ENCODE results near the gene PUS7L. TPM values are rescaled to one million over a fixed set of nuclear protein-coding genes. Genes with fewer than 3 reads are reported as not detected.
A peak's percentile ranks its signal among the peaks of the same experiment; 100 is the strongest.

Gene PUS7L, protein sequence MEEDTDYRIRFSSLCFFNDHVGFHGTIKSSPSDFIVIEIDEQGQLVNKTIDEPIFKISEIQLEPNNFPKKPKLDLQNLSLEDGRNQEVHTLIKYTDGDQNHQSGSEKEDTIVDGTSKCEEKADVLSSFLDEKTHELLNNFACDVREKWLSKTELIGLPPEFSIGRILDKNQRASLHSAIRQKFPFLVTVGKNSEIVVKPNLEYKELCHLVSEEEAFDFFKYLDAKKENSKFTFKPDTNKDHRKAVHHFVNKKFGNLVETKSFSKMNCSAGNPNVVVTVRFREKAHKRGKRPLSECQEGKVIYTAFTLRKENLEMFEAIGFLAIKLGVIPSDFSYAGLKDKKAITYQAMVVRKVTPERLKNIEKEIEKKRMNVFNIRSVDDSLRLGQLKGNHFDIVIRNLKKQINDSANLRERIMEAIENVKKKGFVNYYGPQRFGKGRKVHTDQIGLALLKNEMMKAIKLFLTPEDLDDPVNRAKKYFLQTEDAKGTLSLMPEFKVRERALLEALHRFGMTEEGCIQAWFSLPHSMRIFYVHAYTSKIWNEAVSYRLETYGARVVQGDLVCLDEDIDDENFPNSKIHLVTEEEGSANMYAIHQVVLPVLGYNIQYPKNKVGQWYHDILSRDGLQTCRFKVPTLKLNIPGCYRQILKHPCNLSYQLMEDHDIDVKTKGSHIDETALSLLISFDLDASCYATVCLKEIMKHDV
- total RNA-seq (2014; rRNA removed; shearing (Covaris generic)): 16.5 and 23.4 TPM in 2 replicates
- polyA plus RNA-seq (2014; cell fraction: nucleus; rRNA removed): 9.7 and 15.3 TPM in 2 replicates

DNA sequence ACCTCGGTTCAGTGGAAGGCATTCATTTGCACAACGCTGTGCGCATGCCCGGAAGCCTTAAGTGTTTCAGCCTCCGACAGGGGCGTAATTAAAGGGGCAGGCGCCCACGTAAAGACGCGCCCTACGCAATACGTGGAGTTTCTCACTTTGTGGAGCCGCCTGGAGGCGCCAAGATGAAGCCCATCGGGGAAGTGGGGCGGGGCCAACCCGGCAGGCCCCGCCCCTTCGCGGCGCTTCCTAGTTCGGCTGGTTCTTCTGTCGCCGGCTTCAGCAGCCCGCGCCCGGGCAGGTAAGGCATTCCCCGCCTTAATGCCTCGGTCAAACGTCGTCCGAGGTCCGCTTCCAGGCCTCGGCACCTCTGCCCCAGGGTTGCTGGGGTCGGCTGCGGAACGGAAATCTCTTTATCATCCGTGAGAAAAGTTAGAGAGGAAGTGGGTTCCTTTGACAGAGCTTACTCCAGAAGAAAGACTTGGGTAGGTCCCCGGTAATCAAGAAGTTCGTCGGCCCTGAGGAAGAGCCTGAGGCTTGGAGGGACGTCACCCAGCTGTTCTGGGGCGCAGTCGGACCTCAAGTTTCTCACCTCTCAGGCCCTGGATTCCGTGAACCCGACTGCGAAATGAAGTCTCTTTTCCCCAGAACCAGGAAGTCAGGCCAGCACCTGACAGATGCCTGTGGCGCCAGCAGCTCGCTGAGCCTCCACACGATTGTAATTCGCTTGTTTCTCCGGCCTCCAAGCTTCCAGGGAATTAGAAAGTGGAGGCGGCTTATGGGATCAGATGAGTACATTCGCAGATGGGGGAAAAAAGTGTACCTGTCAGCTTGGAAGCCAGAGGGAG, at the start of gene PUS7L, which contains the start of gene IRAK4:
TSS of gene PUS7L (minus strand) at position 63 of the 836 bp plus-strand sequence. CDS start 3,545 bp downstream, outside the sequence.
TSS of gene IRAK4 (plus strand) at position 224 of the 836 bp plus-strand sequence. CDS start 9,161 bp downstream, outside the sequence.
- DNase-seq (ENCODE audit: extremely low read depth, low read depth): peak; percentile 97

DNA sequence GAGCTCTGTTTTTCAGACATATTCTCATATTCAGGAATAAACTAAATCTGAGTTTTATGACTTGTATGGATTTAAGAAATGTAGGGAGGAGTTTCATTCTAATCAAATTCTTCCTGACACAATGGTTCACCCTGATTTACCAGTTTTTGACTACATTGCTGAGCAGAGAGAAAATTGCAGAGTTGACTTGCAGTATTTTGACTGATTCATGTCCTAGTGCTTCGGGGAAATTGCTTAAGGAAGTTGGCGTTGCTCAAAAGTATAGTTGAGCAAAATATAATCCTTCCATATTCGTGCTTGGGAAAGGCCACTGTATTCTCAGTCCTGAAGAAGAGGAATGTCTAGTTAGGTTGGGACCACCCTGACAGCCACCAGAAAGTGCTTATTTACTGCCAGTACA, 48.8 kb upstream of the PUS7L start:
- no peak for DNase-seq (ENCODE audit: extremely low read depth, low read depth)

DNA sequence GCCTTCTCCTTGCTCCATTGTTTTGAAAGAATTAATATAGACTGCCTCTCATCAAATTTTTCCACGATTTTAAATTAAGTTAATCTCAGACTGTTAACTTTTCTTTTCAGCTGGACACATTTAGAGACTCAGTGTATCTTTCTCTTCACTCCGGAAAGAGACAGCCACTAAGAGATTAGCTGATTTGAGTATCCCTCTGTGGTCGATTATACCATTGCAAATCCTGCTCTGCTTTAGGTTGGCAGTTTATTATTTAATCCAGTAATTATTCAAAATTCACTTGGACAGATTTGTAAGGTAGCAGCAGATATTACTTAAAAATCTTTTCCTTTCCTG, 48.1 kb upstream of the PUS7L start:
- DNase-seq (ENCODE audit: extremely low read depth, low read depth): no peak

DNA sequence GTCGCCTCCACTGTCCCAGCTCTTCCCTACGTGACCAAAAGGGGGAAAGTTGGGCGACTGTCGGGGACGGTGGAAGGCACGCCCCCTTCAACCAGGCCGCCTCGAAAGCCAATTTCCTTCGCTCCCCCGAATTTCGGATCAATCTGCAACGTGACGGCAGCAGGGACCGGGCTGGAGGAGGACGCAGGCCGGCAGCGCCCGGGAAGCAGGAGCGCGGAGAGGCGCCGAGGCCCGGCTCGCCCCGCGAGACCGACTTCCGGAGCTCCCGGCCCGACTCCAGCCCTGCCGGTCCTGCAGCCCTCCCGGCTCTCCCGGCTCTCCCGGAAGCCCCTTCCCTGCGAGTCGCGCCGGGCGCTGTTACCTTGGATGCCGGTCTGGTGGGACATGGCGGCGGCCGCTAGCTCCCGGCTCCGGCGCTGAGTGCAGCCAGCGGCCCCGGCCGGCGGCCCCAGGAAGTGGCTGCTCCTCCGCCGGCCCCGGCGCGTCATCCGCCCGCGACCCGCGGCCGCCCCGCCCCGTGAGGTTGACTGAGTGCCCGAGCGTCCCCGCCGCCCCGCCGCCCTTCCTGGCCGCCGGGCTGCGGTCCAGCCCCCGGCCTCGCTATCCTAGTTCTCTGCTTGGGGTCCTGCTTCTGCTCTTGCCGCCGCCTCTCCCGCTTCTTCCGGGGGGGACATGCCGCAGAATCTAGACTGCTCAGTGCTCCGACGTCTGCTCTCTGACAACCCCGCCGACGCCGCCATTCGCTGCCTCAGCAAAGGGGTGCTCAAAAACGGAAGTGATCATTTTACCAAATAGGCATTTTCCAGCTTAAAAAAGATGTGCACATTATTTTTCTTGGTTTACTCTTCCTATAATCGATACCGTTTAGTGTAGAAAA, 47.5 kb upstream of the PUS7L start, which contains the start of gene TWF1:
TSS of gene TWF1 (minus strand) at position 458 of the 877 bp plus-strand sequence. CDS start at position 386, 72 bp downstream.
- peak; percentile 74 for DNase-seq (ENCODE audit: extremely low read depth, low read depth)

DNA sequence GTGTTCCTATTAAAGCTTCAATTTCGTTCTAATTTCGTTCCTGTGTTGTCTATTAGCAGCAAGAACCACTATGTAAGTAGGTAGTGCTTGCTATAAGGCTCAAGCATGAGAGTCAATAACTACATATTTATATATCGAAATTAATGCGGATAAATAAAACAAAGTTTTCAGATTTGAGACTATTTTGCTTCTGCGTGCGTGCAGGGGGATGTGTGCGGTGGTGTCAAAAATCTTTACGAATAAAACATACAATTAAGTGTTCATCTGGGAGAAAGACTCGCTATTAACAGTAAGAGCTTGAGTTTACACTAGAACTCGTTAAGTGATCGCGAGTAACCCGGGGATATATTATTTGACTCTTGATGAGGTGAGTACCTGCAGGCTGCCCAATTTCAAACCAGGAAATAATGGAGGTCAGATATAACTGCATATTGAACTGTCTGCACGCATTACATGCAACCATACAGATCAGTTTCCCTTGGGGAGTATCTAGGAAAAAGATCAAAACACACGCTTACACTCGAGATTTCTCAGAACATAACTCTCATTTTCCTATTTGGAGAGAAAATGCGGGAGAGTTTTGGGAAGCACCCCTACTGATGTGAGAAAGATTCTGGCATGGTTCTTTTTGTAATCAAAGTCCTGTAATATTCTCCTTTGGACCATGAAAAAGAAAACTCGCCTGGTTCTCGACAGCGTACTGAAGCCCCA, 46.7 kb upstream of the PUS7L start:
- DNase-seq (ENCODE audit: extremely low read depth, low read depth): no peak

DNA sequence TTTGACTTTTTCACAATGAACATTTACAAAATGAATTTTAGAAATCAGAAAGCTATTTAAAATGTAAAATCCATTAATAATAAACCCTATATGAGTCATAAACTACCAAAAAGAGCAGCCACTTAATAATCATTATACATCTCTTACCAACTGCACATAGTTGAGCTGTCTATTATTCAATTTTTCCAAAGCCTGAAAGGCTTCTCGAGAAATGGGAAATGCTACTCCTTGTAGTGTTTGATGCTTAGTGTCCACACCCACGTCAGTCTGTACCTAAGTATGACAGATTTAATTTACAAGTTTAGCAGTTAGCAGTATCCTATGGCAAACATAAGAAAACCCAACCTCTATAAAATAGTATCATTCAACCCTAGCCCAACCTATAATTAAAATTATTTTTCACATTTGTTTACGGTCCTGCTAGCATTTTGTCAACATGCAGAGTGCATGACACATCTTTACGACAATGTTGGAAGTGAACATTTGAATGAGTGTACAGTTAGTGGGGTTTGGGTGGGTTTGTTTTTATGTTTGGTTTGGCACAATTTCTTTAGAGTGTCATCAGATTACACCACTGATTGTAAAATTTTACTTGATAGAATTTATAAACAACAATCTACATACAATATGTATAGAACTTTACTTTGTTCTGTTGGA, 39.1 kb upstream of the PUS7L start:
- no peak for DNase-seq (ENCODE audit: extremely low read depth, low read depth)

DNA sequence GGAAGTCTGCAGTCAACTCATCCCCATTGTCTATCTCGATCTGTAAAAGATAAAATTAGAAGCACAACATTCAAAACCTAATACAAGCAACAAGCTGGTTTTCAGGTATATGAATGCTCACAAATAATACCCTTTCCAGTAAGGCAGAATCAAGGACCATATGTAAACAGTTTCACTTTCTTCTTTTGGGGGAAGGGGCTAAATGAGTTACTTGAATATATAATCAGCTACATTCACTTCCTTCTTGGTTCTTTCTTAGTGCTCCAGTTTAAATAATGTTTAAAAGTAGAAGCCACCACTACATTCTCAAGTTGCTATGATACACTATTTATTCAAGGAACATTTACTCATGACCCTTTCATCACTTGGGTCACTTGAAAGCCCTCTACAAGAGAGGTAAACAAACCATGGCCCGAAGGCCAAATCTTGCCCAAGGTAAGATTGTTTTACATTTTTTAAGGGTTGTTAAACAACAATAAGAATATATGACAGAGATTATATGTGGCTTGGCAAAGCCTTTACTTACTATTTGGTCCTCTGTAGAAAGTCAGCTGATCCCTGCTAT, 37.2 kb upstream of the PUS7L start:
- no peak for DNase-seq (ENCODE audit: extremely low read depth, low read depth)

DNA sequence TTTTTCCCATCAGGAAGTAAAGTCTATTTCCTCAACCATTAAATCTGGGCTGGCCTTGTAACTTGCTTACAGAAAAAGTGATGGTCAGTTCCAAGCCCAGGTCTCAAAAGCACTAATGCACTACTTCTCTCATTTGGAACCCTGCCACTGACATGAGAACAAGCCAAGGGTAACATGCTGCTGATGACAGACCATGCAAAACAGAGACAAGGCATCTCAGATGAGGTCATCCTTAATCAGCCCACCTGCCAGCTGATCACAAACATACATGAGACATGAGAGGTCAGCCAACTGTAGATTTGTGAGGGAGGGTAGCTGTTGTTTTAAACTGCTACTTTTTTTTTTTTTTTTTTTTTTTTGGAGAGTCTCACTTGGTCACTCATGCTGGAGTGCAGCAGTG, 31.4 kb upstream of the PUS7L start:
- DNase-seq (ENCODE audit: extremely low read depth, low read depth): no peak

DNA sequence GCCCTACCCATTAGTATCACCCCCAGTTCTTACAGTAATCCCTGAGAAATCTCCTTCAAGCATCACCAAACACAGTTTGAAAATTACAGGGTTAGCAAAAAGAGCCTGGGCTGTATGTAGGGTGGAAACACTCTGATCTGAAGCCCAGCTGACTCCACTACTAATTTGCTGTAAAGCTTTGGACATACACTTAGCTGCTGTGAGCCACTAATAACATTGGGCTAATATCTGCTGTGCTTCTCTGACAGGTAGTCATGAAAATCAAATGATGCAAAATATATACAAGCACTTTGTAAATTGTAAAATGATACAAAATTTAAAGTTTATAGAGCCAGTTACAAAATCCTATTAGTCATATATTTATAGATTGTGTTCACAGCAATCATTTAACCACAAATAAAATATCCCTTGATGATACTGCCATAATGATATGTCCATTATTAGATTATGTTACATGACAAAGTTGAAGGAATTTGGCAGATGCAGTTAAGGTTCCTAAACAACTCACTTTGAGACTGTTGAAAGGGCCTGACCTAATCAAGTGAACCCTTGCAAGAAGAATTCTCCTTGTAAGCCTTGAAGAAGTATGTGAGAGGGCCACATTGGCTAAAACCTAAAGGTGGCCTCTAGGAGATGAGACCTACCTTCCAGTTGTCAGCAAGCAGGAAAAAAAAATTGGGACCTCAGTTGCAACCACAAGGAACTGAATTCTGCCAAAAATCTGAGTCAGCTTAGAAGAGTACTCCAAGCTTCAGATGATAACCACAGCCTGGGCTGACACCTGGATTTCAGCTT, 28.5 kb upstream of the PUS7L start:
- DNase-seq (ENCODE audit: extremely low read depth, low read depth): no peak

DNA sequence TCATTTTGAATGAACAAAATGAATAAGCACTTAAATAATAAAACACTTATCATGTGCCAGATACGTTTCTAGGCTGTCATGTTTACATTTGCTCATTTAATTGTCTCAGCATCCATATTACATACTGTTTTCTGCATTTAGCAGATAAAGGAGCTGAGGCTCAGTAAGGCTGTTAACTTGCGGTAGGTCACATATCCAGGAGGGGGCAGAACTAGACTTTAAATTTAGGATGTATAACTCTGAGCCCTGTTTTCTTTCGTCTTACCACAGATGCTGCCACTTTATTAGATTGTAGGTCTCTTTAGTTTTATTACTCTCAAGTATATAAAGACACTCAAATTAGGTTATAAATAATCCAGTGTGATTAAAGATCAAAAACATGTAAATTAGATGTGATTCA, 17.9 kb upstream of the PUS7L start:
- peak; percentile 36 for DNase-seq (ENCODE audit: extremely low read depth, low read depth)

DNA sequence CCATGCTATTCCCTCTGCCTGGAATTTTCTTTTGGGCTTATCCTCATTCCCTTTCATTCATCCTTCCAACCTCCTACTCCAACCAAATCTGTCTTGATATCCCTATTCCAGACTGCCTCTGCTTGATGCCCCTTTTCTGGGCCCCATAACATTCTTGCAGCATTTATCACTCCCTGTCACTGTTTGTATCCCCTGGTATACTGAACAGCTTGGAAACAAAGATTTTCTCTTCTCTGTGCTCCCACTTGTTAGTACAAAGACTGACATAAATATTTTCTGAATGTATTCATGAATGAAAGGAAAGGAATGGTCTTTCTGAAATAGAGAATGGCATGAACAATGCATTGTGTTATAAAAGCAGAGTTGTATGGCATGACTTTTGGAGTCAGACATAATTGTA, 7.7 kb upstream of the PUS7L start:
- no peak for DNase-seq (ENCODE audit: extremely low read depth, low read depth)

DNA sequence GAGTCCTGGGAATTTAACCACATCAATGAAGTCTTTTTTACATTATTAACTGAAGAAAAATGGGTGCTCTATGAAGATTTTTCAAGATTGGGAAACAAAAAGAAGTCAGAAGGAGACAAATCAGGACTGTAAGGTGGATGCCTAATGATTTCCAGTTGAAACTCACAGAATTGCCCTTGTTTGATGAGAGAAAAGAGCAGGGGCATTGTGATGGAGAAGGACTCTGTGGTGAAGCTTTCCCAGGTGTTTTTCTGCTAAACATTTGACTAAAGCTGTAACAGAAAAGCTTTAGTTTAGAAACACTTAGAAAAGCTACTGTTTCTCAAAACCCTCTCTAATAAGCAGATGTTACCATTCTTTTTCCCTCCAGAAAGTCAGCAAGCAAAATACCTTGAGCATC, 5.9 kb upstream of the PUS7L start:
- DNase-seq (ENCODE audit: extremely low read depth, low read depth): no peak

DNA sequence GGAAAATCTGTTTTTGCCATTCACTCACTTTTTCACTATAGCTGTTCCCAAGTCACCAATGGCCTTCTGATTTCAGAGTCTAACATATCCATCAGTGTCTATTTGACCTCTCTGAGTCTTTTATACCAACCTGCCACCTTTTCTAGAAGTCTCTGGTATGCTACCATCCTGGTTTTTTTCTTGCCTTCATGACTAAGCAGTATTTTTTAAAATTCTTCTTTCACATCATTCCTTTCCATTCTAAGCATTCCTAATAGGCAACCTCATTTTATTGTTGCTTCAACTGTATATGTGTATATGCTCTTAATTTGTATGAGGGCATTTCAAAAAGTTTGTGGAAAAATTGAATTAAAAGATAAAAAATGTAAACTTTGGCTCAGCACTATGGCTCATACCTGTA, 5.2 kb upstream of the PUS7L start:
- no peak for DNase-seq (ENCODE audit: extremely low read depth, low read depth)

DNA sequence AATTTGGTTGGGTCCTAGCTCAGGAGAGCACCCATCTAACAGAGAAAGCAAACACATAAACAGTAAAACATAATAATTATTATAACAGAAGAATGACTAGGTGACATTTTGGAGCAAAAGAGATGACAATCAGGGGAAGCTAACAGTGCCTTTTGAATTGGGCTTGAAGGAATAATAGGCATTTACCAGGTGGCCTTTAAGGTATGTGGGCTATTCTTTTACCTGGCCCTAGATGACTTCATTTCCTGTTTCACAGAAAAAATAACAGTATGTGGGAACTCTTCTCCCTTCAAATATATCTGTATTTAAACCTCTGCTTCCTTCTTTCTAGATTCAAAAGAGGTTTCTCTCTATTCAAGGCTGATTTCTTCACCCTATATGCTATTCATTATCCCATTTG, 4.0 kb upstream of the PUS7L start:
- no peak for DNase-seq (ENCODE audit: extremely low read depth, low read depth)

DNA sequence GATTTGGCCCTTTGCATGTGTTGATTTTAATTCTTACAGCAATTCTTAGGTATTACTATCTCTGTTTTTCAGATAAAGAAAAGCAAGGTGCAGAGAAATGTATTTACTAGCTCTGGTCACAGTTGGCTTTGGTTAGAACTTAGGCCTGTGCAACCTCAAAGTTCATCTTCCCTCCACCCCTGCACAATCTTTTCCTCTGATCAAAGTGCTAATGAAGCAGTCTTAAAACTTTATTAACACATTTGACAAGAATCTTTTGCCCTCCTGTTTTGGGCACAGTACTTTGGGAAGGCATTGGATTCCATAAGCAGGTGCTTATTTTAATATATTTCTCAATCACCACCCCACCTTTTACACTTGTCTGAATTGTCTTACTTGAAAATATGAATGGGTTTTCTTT, 2.9 kb upstream of the PUS7L start:
- no peak for DNase-seq (ENCODE audit: extremely low read depth, low read depth)

DNA sequence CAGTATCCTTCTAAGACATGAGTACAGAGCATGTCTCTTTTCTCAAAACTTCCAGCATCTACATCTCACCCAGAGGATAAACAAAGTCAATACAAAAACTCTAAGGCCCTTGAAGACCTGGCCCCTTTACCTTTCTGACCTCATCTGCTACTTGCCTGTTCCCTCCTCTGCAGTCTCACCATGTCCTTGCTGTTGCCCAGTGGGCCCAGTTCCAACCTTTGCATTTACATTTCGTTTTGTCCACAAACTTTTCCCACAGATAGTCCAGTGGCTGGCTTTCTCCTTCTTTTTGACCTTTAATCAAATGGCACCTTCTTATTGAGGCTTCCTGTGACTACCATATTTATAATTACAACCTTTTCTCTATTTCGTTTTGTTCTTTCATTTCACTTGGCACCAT, 1.8 kb upstream of the PUS7L start:
- DNase-seq (ENCODE audit: extremely low read depth, low read depth): no peak

DNA sequence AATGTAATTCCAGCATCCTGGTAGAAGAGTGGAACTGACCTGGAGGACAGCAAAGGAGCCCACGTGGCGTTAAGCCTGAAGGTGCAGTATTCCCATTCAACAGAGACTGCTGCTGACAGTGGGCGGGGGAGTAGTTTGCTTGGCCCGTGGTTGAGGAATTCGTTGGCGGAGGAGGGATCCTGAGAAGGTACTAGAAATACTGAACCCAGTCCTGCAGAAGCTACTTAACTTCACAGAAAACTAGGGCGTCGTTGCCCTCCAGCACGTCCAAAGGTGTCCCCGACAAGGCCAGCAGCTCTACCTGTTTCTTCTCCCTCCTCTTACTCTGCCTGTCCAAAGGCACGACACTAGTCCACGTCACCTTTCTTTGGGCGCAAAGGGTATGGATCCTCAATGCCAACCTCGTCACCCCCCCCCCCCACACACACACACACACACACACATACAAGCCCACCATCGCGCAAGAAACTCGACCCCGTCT, 303 bp downstream of the PUS7L start:
- peak; percentile 5 for DNase-seq (ENCODE audit: extremely low read depth, low read depth)

DNA sequence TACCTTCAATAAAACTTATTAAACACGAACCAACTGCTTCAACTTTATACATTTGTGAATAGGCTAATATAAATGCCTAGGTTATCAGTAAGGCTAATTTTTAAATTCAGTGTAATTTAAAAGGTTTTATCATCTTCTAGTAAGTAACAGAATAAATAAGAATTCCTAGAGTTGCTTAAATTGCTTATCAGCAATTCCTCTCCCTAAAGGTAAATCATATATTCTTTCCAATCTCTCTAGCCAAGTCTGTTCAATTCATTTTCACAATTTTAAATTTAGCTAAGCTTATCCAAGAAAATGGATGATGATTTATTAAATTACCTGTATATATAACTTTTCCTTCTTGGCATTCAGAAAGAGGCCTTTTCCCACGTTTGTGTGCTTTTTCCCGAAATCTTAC, 4.6 kb downstream of the PUS7L start:
- DNase-seq (ENCODE audit: extremely low read depth, low read depth): no peak
